Activated naive CD4-positive, alpha-beta T cell treated with anti-CD3 and anti-CD28 coated beads for 36 hours (primary cell): ENCODE results near the gene GNAQ. TPM values are rescaled to one million over a fixed set of nuclear protein-coding genes. Genes with fewer than 3 reads are reported as not detected.

ENCODE experiments used
- CTCF ChIA-PET: fragments of 350-600 bp; sonication (Branson Sonifier 250); formaldehyde crosslinking; loops from one replicate; lab custom pipeline; 2021; ENCODE audit warnings: antibody characterized with exemption; lab: Charles Lee
- DNase-seq: peaks from one replicate; pipeline ENCODE4 v3.0.0-alpha.2; 2020
- H3K27ac Mint-ChIP-seq: one replicate; pipeline ENCODE4 v1.8.0; 2021; ENCODE audit warnings: mild to moderate bottlenecking, mixed read lengths
- H3K27me3 Mint-ChIP-seq: one replicate; pipeline ENCODE4 v1.8.0; 2021; ENCODE audit warnings: low read depth, mixed read lengths
- H3K36me3 Mint-ChIP-seq: one replicate; pipeline ENCODE4 v1.8.0; 2021; ENCODE audit warnings: low read depth, mixed read lengths
- H3K4me1 Mint-ChIP-seq: one replicate; pipeline ENCODE4 v1.8.0; 2021; ENCODE audit warnings: low read depth, mixed read lengths
- H3K4me3 Mint-ChIP-seq: one replicate; pipeline ENCODE4 v1.8.0; 2021; ENCODE audit warnings: mild to moderate bottlenecking, moderate library complexity, mixed read lengths
- H3K9me3 Mint-ChIP-seq: one replicate; pipeline ENCODE4 v1.8.0; 2021; ENCODE audit warnings: mixed read lengths
- intact Hi-C: fragments of 100-400 bp; cut with micrococcal nuclease; formaldehyde crosslinking; loops from one replicate; pipeline ENCODE4 v1.15.1; 2023
- total RNA-seq, 2 experiments: library from RNA; stranded (reverse); gene quantifications; one replicate each; pipeline ENCODE4 v1.2.3, GENCODE V29; 2021

The GNAQ gene
- total RNA-seq, 2 experiments from 2014 or later, result 22.4 to 22.7 TPM

- Mint-ChIP-seq H3K9me3 (no peaks in the 10 kb centered on the region), H3K36me3 (peaks cover 2% of the 10 kb centered on the region), H3K4me1 (peaks cover 56% of the 10 kb centered on the region), H3K4me3 (no peak overlapping the region), H3K27ac (peak overlapping the region; percentile 10), H3K27me3 (no peaks in the 10 kb centered on the region)
- intact Hi-C loops, result loop anchor here (1.0 to 5.0 kb wide), 5 partner anchors 21 to 570 kb away; partner anchors contain the start of gene VPS13A
- CTCF ChIA-PET, result interaction anchor here (0.6 to 1.4 kb wide), 5 partner anchors 18 to 372 kb away, joined by 3 to 5 read pairs (median 4); no protein-coding TSS in a partner anchor
- no peak for DNase-seq
Measured at GRCh38 chr9:77747163-77747562, 284.4 kb downstream of the GNAQ start.

GRCh38 chr9:77744841-77745430 lies 286.7 kb downstream of the GNAQ start:
- CTCF ChIA-PET, result interaction anchor here (0.6 kb wide), 1 partner anchor 20 kb away, joined by 3 read pairs; no protein-coding TSS in a partner anchor
- Mint-ChIP-seq H3K36me3 (peaks cover 2% of the 10 kb centered on the region), H3K9me3 (no peaks in the 10 kb centered on the region), H3K4me3 (no peak overlapping the region), H3K27ac (no peak overlapping the region), H3K27me3 (no peaks in the 10 kb centered on the region), H3K4me1 (peaks cover 45% of the 10 kb centered on the region)
- DNase-seq, result no peak
- intact Hi-C loops, result loop anchor here (5.0 kb wide), 2 partner anchors 467 to 568 kb away; partner anchors contain the start of gene VPS13A

GRCh38 chr9:77743386-77743785 lies 288.2 kb downstream of the GNAQ start:
- no peaks in the 10 kb centered on the region for H3K27me3 Mint-ChIP-seq
- H3K9me3 Mint-ChIP-seq, result no peaks in the 10 kb centered on the region
- no peak for DNase-seq
- no peak overlapping the region for H3K27ac Mint-ChIP-seq
- no peak overlapping the region for H3K4me3 Mint-ChIP-seq
- intact Hi-C loops, result no loop called here
- H3K4me1 Mint-ChIP-seq, result peaks cover 46% of the 10 kb centered on the region
- CTCF ChIA-PET, result interaction anchor here (0.5 to 0.9 kb wide), 3 partner anchors 13 to 28 kb away, joined by 3 read pairs; no protein-coding TSS in a partner anchor
- peaks cover 2% of the 10 kb centered on the region for H3K36me3 Mint-ChIP-seq

GRCh38 chr9:77738932-77739331 lies 292.7 kb downstream of the GNAQ start:
- H3K27me3 Mint-ChIP-seq, result no peaks in the 10 kb centered on the region
- CTCF ChIA-PET, result interaction anchor here (0.9 to 1.4 kb wide), 5 partner anchors 9 to 471 kb away, joined by 3 to 7 read pairs (median 3); no protein-coding TSS in a partner anchor
- no peak overlapping the region for H3K4me3 Mint-ChIP-seq

GRCh38 chr9:77735494-77735893 lies 296.1 kb downstream of the GNAQ start:
- H3K27me3 Mint-ChIP-seq, result no peaks in the 10 kb centered on the region
- H3K27ac Mint-ChIP-seq, result no peak overlapping the region
- H3K4me3 Mint-ChIP-seq, result no peak overlapping the region
- H3K4me1 Mint-ChIP-seq, result peaks cover 16% of the 10 kb centered on the region
- DNase-seq, result no peak
- intact Hi-C loops, result no loop called here
- CTCF ChIA-PET, result interaction anchor here (1.4 to 1.5 kb wide), 2 partner anchors 15 to 277 kb away, joined by 3 read pairs; no protein-coding TSS in a partner anchor
- peaks cover 2% of the 10 kb centered on the region for H3K36me3 Mint-ChIP-seq
- H3K9me3 Mint-ChIP-seq, result no peaks in the 10 kb centered on the region

More at GRCh38 chr9:77738932-77739331, 292.7 kb downstream of the GNAQ start:
- Mint-ChIP-seq H3K9me3 (no peaks in the 10 kb centered on the region), H3K4me1 (peaks cover 8% of the 10 kb centered on the region), H3K36me3 (peaks cover 2% of the 10 kb centered on the region), H3K27ac (no peak overlapping the region)
- intact Hi-C loops, result no loop called here
- no peak for DNase-seq

GRCh38 chr9:77731930-77732329 lies 299.7 kb downstream of the GNAQ start:
- H3K27me3 Mint-ChIP-seq, result no peaks in the 10 kb centered on the region
- intact Hi-C loops, result no loop called here
- no peak for DNase-seq
- H3K4me1 Mint-ChIP-seq, result peaks cover 37% of the 10 kb centered on the region
- H3K36me3 Mint-ChIP-seq, result peaks cover 15% of the 10 kb centered on the region
- CTCF ChIA-PET, result interaction anchor here (0.9 kb wide), 1 partner anchor 20 kb away, joined by 3 read pairs; no protein-coding TSS in a partner anchor
- H3K4me3 Mint-ChIP-seq, result no peak overlapping the region
- H3K27ac Mint-ChIP-seq, result no peak overlapping the region
- no peaks in the 10 kb centered on the region for H3K9me3 Mint-ChIP-seq

GRCh38 chr9:77731008-77731698 lies 300.5 kb downstream of the GNAQ start:
- intact Hi-C loops, result no loop called here
- CTCF ChIA-PET, result interaction anchor here (0.6 to 2.1 kb wide), 3 partner anchors 11 to 55 kb away, joined by 3 to 7 read pairs (median 6); no protein-coding TSS in a partner anchor
- peaks cover 16% of the 10 kb centered on the region for H3K36me3 Mint-ChIP-seq
- H3K9me3 Mint-ChIP-seq, result no peaks in the 10 kb centered on the region
- DNase-seq, result no peak
- no peak overlapping the region for H3K27ac Mint-ChIP-seq
- H3K4me3 Mint-ChIP-seq, result no peak overlapping the region
- H3K4me1 Mint-ChIP-seq, result peaks cover 44% of the 10 kb centered on the region
- H3K27me3 Mint-ChIP-seq, result no peaks in the 10 kb centered on the region

GRCh38 chr9:77729177-77729576 lies 302.4 kb downstream of the GNAQ start:
- intact Hi-C loops, result loop anchor here (1.0 to 5.0 kb wide), 5 partner anchors 167 to 403 kb away; partner anchors contain the start of gene GNAQ
- Mint-ChIP-seq H3K4me1 (peaks cover 57% of the 10 kb centered on the region), H3K36me3 (peaks cover 25% of the 10 kb centered on the region), H3K27me3 (no peaks in the 10 kb centered on the region), H3K27ac (peak overlapping the region; percentile 66), H3K4me3 (no peak overlapping the region), H3K9me3 (no peaks in the 10 kb centered on the region)
- CTCF ChIA-PET, result interaction anchor here (0.5 to 2.1 kb wide), 6 partner anchors 9 to 272 kb away, joined by 3 to 7 read pairs (median 3); no protein-coding TSS in a partner anchor
- DNase-seq, result no peak

- no peaks in the 10 kb centered on the region for H3K27me3 Mint-ChIP-seq
- H3K27ac Mint-ChIP-seq, result peak overlapping the region; percentile 37
- intact Hi-C loops, result loop anchor here (1.0 to 5.0 kb wide), 6 partner anchors 20 to 405 kb away; partner anchors contain the start of gene GNAQ
- no peaks in the 10 kb centered on the region for H3K9me3 Mint-ChIP-seq
- peaks cover 32% of the 10 kb centered on the region for H3K36me3 Mint-ChIP-seq
- no peak overlapping the region for H3K4me3 Mint-ChIP-seq
- DNase-seq, result no peak
- CTCF ChIA-PET, result no interaction called here
- H3K4me1 Mint-ChIP-seq, result peaks cover 52% of the 10 kb centered on the region
Measured at GRCh38 chr9:77726814-77727213, 304.8 kb downstream of the GNAQ start.

- peaks cover 34% of the 10 kb centered on the region for H3K36me3 Mint-ChIP-seq
- peaks cover 49% of the 10 kb centered on the region for H3K4me1 Mint-ChIP-seq
- H3K9me3 Mint-ChIP-seq, result no peaks in the 10 kb centered on the region
- intact Hi-C loops, result loop anchor here (1.0 to 5.0 kb wide), 6 partner anchors 21 to 406 kb away; partner anchors contain the start of gene GNAQ
- H3K27me3 Mint-ChIP-seq, result no peaks in the 10 kb centered on the region
- CTCF ChIA-PET, result interaction anchor here (0.8 kb wide), 1 partner anchor 25 kb away, joined by 3 read pairs; no protein-coding TSS in a partner anchor
- H3K4me3 Mint-ChIP-seq, result no peak overlapping the region
- peak overlapping the region; percentile 57 for H3K27ac Mint-ChIP-seq
- DNase-seq, result no peak
Measured at GRCh38 chr9:77726289-77726688, 305.3 kb downstream of the GNAQ start.

GRCh38 chr9:77725820-77726219 lies 305.8 kb downstream of the GNAQ start:
- Mint-ChIP-seq H3K4me3 (no peak overlapping the region), H3K9me3 (no peaks in the 10 kb centered on the region), H3K27ac (peak overlapping the region; percentile 57), H3K4me1 (peaks cover 49% of the 10 kb centered on the region), H3K27me3 (no peaks in the 10 kb centered on the region), H3K36me3 (peaks cover 33% of the 10 kb centered on the region)
- intact Hi-C loops, result loop anchor here (1.0 to 5.0 kb wide), 6 partner anchors 21 to 406 kb away; partner anchors contain the start of gene GNAQ
- CTCF ChIA-PET, result interaction anchor here (0.8 kb wide), 1 partner anchor 26 kb away, joined by 3 read pairs; no protein-coding TSS in a partner anchor
- DNase-seq, result peak; percentile 59
